Subcutaneous adipose tissue (tissue), 4 donors: ENCODE measurements around the gene KCNK5. TPM values are rescaled to one million over a fixed set of nuclear protein-coding genes. Genes with fewer than 3 reads are reported as not detected.

ENCODE experiments used
- total RNA-seq, 4 donors: library from RNA; depleted of rRNA; stranded (reverse); fragments of >200 nt; gene quantifications; one replicate each; pipeline ENCODE4 v1.1.0, GENCODE V29; 2016
- TF ChIP-seq, protein P1 (sequence below): fragments of 450-650 bp; IDR thresholded peaks from one replicate; pipeline ENCODE4 v1.5.1; 2016; ENCODE audit warnings: low read depth, mild to moderate bottlenecking, control low read depth, antibody characterized with exemption, moderate library complexity

Gene KCNK5
- total RNA-seq, 4 donors from 2014 or later: 1.0 to 3.0 (median 1.1) TPM

- TF ChIP-seq, protein P1, sequence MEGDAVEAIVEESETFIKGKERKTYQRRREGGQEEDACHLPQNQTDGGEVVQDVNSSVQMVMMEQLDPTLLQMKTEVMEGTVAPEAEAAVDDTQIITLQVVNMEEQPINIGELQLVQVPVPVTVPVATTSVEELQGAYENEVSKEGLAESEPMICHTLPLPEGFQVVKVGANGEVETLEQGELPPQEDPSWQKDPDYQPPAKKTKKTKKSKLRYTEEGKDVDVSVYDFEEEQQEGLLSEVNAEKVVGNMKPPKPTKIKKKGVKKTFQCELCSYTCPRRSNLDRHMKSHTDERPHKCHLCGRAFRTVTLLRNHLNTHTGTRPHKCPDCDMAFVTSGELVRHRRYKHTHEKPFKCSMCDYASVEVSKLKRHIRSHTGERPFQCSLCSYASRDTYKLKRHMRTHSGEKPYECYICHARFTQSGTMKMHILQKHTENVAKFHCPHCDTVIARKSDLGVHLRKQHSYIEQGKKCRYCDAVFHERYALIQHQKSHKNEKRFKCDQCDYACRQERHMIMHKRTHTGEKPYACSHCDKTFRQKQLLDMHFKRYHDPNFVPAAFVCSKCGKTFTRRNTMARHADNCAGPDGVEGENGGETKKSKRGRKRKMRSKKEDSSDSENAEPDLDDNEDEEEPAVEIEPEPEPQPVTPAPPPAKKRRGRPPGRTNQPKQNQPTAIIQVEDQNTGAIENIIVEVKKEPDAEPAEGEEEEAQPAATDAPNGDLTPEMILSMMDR: no peak
Observed at GRCh38 chr6:39268171-39268570, 38.9 kb upstream of the KCNK5 start.

DNA sequence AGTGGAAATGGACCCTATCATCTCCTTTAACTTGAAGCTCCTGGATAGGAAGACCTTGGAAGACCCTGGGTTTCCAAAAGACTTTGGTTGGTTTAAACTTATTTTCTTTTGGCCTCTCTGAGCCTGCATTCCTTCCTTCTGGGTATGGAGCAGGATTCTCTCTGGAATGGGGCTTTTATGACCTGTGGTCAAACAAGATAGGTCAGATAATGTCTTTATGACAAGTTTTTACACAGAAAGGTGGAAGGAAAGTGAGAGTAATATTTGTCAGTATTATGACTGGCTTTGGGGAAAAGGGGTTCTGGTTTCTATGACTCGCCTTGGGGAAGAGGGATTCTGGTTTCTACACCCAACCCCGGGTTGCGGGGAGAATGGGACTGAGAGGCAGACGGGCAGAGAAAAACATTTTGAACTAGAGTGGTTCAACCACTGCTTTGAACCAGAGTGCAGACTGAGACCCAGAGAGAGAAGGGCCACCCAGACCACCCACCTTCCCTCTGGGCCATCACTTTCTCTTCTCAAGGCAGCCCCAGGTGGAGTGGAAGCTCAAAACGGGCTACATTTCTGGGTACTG is 37.6 kb upstream of the KCNK5 start:
- TF ChIP-seq, protein P1: no peak

- TF ChIP-seq, protein P1: no peak
Observed at GRCh38 chr6:39266375-39266774, 37.1 kb upstream of the KCNK5 start.

GRCh38 chr6:39263303-39264037 is 34.2 kb upstream of the KCNK5 start:
- TF ChIP-seq, protein P1: no peak

- TF ChIP-seq, protein P1: no peak
Observed at GRCh38 chr6:39261751-39262150, 32.5 kb upstream of the KCNK5 start.

- TF ChIP-seq, protein P1: no peak
Observed at GRCh38 chr6:39260953-39261352, 31.7 kb upstream of the KCNK5 start.

DNA sequence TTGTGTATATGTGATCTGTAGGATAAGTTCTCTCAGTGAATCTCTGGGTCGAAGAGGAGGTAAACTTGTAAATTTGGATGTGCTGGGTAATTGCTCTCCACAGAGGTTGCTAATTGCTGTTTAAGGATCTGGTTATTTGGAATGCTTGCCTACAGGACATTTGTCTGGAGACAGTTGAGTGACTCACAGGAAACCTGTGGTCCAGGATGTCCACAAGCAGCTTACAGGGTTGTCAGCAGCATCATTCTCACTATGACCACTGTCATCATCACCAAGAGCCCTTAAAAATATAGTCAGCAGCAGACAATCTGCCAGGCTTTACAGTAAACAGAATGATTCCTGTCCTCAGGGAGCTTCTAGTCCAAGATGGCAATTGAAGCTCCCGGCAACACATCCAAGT is 31.2 kb upstream of the KCNK5 start:
- TF ChIP-seq, protein P1: no peak
